NCI-H1105 treated with DMSO at 0.1 percent for 48 hours (cell line): ENCODE measurements around the gene VPS45.

ENCODE experiments used
- DNase-seq: peaks from one replicate; lab custom pipeline; 2025; lab: John Stamatoyannopoulos, UW

VPS45 gene

GRCh38 chr1:150073516-150073915, 5.9 kb downstream of the VPS45 start:
- DNase-seq = no peak

- no peak for DNase-seq
Observed at GRCh38 chr1:150076066-150076465, 8.5 kb downstream of the VPS45 start.

GRCh38 chr1:150076985-150077384, 9.4 kb downstream of the VPS45 start:
- no peak for DNase-seq

GRCh38 chr1:150080784-150081183, 13.2 kb downstream of the VPS45 start:
- no peak for DNase-seq

- DNase-seq = no peak
Observed at GRCh38 chr1:150082494-150082893, 14.9 kb downstream of the VPS45 start.

GRCh38 chr1:150083907-150084306, 16.3 kb downstream of the VPS45 start:
- DNase-seq = no peak

- DNase-seq = no peak
Observed at GRCh38 chr1:150085406-150085805, 17.8 kb downstream of the VPS45 start.

GRCh38 chr1:150087415-150087814, 19.8 kb downstream of the VPS45 start:
- no peak for DNase-seq

GRCh38 chr1:150089846-150090520, 22.4 kb downstream of the VPS45 start:
- DNase-seq = no peak

- no peak for DNase-seq
Observed at GRCh38 chr1:150092180-150092791, 24.7 kb downstream of the VPS45 start.

GRCh38 chr1:150093805-150094204, 26.2 kb downstream of the VPS45 start:
- DNase-seq = no peak

- DNase-seq = no peak
Observed at GRCh38 chr1:150094734-150095265, 27.2 kb downstream of the VPS45 start.

- no peak for DNase-seq
Observed at GRCh38 chr1:150102986-150103385, 35.4 kb downstream of the VPS45 start.

- DNase-seq = no peak
Observed at GRCh38 chr1:150106341-150106740, 38.8 kb downstream of the VPS45 start.

- no peak for DNase-seq
Observed at GRCh38 chr1:150109586-150109985, 42.0 kb downstream of the VPS45 start.

GRCh38 chr1:150110116-150110515, 42.5 kb downstream of the VPS45 start:
- no peak for DNase-seq

- DNase-seq = no peak
Observed at GRCh38 chr1:150111670-150112069, 44.1 kb downstream of the VPS45 start.

- DNase-seq = no peak
Observed at GRCh38 chr1:150115121-150115520, 47.5 kb downstream of the VPS45 start.

GRCh38 chr1:150118716-150119115, 51.1 kb downstream of the VPS45 start:
- DNase-seq = no peak

GRCh38 chr1:150121236-150121862, 53.8 kb downstream of the VPS45 start:
- no peak for DNase-seq

GRCh38 chr1:150126811-150127210, 59.2 kb downstream of the VPS45 start:
- no peak for DNase-seq

GRCh38 chr1:150127464-150127863, 59.9 kb downstream of the VPS45 start:
- no peak for DNase-seq

GRCh38 chr1:150127868-150128267, 60.3 kb downstream of the VPS45 start:
- DNase-seq = no peak
